Stimulated activated naive CD4-positive, alpha-beta T cell treated with Interleukin-2 at 50 U/mL for 16 hours (primary cell): ENCODE measurements around the gene SEC11A.
"Not testable (repeated sequence)": the region's sequence is repeated elsewhere in the genome, so short reads cannot be mapped to it uniquely, and the experiment has no call there.

Experiments used
- DNase-seq: peaks from one replicate; lab custom pipeline; 2025; lab: John Stamatoyannopoulos, UW

SEC11A gene

GRCh38 chr15:84641871-84642270, 74.1 kb downstream of the SEC11A start:
- not testable (repeated sequence) for DNase-seq

DNA sequence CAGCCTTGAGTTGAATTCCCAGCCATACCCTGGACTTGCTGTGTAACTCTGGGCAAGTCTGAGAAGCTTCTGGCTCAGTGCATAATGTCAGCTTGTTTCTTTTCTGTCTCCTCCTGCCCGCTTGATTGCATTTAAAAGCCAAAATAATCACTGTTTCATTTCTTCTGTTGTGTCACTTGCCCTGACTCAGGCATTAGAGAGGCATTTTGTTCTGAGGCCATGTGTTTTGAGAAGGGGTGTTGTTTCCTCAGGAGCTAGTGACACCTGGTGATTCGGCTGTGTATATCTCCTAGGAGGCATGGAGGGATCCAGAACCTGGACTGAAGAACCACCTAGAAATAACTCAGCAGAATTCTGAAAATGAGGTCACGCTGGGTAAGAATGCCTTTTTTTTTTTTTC, 77.8 kb downstream of the SEC11A start:
- DNase-seq = no peak

DNA sequence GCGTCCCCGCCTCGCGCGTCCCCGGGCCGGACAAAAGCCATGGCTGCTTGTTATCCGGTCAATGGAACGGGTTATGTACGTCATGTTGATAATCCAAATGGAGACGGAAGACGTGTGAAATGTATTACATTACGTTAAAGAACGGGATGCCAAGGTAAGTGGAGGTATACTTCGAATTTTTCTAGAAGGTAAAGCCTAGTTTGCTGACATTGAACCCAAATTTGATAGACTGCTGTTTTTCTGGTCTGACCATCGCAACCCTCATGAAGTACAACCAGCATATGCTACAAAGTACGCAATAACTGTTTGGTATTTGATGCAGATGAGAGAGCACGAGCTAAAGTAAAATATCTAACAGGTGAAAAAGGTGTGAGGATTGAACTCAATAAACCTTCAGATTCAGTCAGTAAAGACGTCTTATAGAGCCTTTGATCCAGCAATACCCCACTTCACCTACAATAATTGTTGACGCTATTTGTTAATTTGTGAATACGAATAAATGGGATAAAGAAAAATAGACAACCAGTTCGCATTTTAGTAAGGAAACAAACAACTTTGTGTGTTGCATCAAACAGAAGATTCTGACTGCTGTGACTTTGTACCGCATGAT, 81.6 kb downstream of the SEC11A start:
- DNase-seq = no peak

- peak; percentile 63 for DNase-seq
Observed at GRCh38 chr15:84633311-84634227, 82.4 kb downstream of the SEC11A start.

DNA sequence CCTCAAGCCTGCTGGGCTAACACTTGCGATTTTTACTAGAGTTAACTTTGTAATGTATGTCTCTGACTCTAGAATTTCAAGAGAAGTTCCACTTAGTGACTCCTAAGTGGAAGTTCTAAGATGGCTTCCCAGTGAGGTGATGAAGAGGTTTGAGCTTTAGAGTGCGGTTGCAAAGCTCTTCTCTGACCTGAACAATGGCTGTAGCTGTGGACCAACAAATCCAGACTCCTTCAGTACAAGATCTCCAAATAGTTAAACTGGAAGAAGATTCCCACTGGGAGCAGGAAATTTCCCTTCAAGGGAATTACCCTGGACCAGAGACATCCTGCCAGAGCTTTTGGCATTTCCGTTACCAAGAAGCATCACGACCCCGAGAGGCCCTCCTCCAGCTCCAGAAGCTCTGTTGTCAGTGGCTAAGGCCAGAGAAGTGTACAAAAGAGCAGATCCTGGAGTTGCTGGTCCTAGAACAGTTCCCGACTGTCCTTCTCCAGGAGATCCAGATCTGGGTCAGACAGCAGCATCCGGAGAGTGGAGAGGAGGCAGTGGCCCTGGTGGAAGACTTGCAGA, 84.2 kb downstream of the SEC11A start:
- no peak for DNase-seq

GRCh38 chr15:84629033-84629432, 86.9 kb downstream of the SEC11A start:
- no peak for DNase-seq

GRCh38 chr15:84625123-84625522, 90.8 kb downstream of the SEC11A start:
- DNase-seq = no peak

- DNase-seq = no peak
Observed at GRCh38 chr15:84624359-84624758, 91.6 kb downstream of the SEC11A start.

DNA sequence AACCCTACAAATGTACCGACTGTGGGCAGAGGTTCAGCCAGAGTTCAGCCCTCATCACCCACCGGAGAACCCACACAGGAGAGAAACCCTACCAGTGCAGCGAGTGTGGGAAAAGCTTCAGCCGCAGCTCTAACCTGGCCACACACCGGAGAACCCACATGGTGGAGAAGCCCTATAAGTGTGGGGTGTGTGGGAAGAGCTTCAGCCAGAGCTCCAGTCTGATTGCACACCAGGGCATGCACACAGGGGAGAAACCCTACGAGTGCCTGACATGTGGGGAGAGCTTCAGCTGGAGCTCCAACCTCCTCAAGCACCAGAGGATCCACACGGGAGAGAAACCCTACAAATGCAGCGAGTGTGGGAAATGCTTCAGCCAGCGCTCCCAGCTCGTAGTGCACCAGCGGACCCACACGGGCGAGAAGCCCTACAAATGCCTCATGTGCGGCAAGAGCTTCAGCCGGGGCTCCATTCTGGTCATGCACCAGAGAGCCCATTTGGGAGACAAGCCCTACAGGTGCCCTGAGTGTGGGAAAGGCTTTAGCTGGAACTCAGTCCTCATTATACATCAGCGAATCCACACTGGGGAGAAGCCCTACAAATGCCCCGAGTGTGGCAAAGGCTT, 94.5 kb downstream of the SEC11A start:
- DNase-seq = no peak

- no peak for DNase-seq
Observed at GRCh38 chr15:84620626-84621025, 95.3 kb downstream of the SEC11A start.
